Stromal cell of bone marrow (primary cell): Measurements from ENCODE around the gene ATP5PO.
"Not testable (repeated sequence)": the region's sequence is repeated elsewhere in the genome, so short reads cannot be mapped to it uniquely, and the experiment has no call there.

Source experiments
- DNase-seq: peaks from one replicate; pipeline ENCODE4 v3.0.0-alpha.2; 2012; ENCODE audit warnings: low read depth

ATP5PO gene

GRCh38 chr21:33940164-33940880 lies 24.7 kb upstream of the ATP5PO start:
- peak; percentile 35 for DNase-seq

DNA sequence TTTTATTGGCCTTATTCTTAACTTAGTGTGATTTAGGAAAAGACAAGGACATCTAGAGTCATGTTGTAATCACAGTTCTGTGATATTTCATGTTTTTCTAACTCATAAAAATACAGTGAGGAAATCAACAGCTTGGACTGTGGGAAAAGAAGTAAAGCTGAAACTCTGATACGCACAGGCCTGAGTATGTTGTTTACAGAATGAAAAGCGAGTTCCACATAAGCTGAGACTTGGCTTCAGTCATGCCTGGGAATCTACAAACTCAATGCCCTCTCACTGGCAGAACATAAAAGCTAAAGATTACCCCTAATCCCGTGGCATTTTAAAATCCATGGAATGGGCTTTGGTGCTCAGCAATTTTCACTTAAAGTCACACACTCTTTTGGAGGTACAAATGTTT lies 23.6 kb upstream of the ATP5PO start:
- no peak for DNase-seq

DNA sequence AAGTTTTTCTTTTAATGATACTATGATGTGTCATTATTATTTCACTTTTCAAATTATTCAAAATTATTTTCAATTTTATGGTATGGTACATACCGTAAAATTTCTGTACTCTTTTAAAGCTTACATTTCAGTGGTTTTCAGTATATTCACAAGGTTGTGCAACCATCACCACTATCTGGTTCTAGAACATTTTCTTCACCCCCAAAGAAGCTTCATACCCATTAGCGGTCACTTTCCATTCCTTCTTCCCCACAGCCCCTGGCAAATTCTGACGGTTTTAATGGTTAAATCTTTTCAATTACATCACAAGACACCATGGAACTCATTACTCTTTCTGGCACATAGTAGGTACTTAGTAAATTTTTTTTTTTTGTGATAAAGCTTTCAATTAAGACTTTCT lies 22.8 kb upstream of the ATP5PO start:
- DNase-seq = no peak

GRCh38 chr21:33937931-33938339 lies 22.3 kb upstream of the ATP5PO start:
- no peak for DNase-seq

DNA sequence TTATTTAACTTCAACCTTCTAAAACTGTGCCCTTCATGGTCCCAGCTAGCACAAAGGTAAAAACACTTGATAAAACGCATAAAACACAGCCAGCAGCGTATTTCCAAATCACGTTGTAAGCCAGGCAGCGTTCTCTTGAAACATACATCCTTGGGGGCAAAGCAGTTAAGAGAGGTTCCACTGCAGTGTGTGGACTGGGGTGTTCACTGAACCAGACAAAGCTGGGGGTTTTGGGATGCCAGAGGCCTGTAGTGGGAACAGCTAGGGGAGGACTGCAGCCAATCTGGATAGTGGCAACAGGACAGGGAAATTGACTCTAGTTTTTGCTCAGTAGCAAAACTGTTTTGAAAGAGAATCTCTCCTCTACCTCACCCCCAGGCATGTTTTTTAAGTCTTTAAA lies 21.5 kb upstream of the ATP5PO start:
- no peak for DNase-seq

DNA sequence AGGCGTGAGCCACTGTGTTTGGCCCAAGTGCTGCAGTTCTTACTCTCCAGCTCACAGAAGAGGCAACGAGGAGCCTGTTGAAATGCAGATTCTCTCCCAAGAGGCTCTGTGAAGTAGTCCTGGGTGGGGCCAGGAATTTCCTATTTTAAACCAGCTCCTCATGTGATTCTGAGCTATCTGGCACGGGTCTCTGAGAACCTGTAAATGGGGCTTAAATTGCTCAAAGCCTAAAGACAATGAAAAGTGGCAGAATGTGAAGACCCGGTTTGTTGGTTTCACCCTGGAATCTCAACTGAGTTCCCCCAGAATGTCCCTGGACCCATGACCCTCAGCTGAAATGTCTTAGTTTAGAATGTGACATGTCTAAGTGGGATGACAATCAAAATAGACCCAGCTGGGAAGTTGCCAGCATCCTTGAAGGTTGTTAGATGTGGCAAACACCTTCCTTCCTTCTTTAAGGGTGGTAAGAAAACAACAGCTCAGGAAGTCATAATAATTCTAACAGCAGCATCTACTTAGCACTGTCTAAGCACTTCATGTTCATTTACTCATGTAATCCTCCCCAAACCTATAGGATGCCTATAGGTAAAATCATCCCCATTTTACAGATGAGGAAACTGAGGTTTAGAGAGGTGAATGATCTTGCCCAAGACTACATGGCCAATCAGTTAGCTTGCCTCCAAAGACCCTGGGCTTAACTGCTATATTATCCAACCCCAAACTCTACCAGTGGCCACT lies 20.9 kb upstream of the ATP5PO start:
- peak; percentile 62 for DNase-seq

GRCh38 chr21:33932731-33933130 lies 17.1 kb upstream of the ATP5PO start:
- DNase-seq = no peak

- no peak for DNase-seq
These were observed 16.3 kb upstream of the ATP5PO start for GRCh38 chr21:33931799-33932390.

DNA sequence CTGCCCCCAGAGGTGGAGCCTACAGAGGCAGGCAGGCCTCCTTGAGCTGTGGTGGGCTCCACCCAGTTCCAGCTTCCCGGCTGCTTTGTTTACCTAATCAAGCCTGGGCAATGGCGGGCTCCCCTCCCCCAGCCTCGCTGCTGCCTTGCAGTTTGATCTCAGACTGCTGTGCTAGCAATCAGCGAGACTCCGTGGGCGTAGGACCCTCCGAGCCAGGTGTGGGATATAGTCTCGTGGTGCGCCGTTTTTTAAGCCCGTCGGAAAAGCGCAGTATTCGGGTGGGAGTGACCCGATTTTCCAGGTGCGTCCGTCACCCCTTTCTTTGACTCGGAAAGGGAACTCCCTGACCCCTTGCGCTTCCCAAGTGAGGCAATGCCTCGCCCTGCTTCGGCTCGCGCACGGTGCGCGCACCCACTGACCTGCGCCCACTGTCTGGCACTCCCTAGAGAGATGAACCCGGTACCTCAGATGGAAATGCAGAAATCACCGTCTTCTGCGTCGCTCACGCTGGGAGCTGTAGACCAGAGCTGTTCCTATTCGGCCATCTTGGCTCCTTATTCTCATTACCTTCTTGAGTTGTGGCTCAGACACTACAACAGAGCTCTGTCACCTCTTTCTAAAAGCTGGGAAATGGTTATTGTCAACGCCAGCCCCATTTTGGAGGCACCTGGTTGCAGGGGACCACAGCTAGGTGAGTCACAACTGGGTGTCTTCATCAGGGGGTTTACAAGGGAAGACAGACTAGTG lies 15.6 kb upstream of the ATP5PO start:
- not testable (repeated sequence) for DNase-seq

DNA sequence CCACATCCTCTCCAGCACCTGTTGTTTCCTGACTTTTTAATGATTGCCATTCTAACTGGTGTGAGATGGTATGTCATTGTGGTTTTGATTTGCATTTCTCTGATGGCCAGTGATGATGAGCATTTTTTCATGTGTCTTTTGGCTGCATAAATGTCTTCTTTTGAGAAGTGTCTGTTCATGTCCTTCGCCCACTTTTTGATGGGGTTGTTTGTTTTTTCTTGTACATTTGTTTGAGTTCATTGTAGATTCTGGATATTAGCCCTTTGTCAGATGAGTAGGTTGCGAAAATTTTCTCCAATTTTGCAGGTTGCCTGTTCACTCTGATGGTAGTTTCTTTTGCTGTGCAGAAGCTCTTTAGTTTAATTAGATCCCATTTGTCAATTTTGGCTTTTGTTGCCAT lies 10.6 kb upstream of the ATP5PO start:
- DNase-seq = not testable (repeated sequence)

DNA sequence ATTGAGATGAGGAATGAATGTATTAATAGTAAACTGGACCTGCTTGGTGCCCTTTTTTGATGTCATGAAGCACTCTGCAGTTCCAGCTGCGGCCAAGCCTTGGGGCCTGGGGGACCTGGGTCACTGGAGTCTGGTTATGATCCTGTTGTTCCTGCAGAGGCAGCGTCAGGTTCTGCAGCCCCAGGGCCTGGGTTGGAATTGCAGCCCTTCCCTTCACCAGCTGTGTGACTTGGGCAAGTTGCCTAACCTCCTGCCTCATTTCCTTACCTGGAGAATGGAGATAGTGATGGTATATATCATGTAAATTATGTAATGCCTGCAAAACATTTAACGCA lies 9.1 kb upstream of the ATP5PO start:
- no peak for DNase-seq

DNA sequence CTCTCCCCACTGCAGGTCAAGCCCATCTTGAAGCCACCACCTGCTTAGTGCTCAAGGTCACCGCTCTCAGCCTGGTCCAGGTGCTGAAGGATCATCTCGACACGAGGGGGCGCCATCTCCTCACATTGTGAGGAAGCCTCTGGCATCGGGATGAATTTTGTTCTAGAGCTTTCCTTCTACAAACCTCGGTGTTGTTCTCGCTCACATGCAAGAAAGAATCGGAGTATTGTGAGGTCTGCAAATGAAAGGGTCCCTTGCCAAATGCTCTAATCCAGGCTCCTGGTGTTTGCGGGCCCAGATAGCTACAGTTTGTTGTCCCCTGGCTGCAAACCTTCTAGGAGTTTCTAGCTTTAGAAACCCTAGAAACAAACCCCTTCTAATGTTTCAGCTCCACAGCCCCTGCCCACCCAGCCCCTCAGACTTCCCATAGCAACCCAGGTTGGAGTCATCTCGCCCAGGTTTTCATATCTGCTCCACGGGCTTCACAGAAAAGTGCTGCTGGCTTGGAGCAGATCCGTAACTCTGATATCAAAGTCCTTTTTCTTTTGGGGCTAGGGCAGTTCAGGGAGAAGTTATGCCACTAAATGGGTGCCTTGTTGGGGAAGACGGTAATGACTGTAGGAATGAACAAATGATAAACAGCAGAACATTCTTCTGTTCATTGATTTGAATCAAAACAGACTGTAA lies 8.6 kb upstream of the ATP5PO start:
- peak; percentile 61 for DNase-seq

GRCh38 chr21:33917421-33917820 lies 1.8 kb upstream of the ATP5PO start:
- DNase-seq = no peak

DNA sequence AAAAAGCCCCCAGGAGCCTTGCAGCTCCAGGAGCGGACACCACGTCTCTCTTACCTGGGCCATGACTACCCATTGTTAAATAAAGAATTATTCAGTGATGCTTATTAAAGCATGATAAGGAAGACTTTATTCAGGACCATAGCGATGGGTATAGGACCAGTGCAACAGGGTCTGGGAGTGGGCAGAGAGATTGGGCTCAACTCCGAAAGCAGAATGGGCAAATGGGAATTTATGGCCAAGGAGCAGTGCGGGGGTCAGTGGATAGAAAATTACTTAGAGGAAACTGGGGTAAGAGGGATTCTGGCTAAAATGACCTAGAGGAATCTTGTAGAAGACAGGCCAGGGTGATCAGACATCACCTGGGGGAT lies 580 bp upstream of the ATP5PO start:
- no peak for DNase-seq

- DNase-seq = no peak
These were observed 1.4 kb downstream of the ATP5PO start for GRCh38 chr21:33914188-33914587.

DNA sequence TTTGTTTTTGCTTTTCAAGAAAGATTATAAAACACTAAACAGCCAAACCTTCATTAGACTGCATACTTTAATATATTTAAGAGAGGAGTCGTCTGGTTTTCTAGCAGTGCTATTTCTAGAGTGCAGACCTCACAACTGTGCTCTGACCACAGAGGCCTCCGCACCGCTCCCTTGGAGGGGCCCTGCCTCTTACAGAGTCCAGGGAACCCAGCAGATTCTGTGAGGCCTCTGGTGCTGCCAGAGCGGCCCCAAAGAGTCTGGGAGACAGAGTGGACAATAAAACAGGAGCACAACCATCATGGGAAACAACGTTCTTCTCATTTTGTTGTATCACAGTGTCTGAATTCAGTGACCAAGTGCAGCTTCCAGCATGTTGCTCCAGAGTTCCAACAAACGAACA lies 5.8 kb downstream of the ATP5PO start:
- DNase-seq = no peak

- no peak for DNase-seq
These were observed 6.8 kb downstream of the ATP5PO start for GRCh38 chr21:33908760-33909159.

GRCh38 chr21:33904041-33904440 lies 11.6 kb downstream of the ATP5PO start:
- DNase-seq = no peak

GRCh38 chr21:33902349-33902748 lies 13.3 kb downstream of the ATP5PO start:
- no peak for DNase-seq

DNA sequence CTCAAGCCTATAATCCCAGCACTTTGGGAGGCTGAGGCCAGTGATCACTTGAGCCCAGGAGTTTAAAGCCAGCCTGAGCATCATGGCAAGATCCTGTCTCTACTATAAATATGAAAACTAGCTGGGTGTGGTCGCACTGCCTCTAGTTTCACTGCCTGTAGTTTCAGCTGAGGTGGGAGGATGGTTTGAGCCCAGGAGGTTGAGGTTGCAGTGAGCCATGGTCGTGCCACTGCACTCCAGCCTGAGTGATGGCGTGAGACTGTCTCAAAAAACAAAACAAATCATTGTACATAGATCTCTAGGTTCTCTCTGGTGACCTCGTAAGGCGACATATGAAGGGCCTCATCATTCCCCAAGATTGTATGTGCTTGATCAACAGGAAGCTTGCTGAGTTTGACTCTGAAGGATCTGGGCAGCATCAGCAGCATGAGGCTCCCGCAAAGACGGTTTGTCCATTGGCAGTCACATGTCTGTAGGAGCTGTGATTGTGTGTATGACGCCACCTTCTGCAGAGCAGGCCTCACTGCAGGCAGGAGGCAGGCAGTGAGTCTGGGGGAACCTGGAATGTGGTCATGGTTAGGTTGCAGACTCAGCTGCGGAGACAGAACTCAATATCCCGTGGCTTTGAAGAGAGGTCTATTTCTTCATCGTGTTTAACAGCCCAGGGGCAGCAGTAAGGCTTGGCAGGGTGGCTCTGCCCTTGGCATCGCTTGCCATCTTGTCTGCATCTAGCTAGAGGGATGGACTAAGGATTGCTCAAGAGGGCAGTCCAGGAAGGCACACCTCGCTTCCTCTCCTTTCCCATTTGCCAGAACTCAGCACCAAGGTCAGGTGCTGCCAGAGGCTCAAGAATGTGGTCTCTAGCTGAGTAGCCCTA lies 14.0 kb downstream of the ATP5PO start:
- peak; percentile 31 for DNase-seq

DNA sequence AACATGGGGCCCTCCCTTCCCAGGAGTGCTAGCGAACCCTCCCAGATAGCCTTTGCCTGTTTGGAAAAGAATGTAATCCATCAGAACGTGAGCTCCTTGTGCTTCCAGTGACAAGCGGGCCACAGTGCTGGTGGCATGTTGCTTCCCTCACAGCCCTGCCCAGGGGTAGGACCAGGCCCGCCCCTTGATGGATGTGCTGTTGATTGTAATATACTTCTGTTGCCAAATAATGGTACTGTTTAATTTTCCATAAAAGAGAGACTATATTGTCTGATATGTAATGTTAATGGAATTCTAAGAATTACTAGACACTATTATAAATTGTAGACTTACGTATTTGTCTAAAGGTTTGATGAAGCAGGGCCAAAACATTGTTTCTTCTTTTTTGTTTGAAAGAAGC lies 16.4 kb downstream of the ATP5PO start:
- no peak for DNase-seq
